Activated T-cell treated with anti-CD3 and anti-CD28 coated beads for 4 hours (primary cell): ENCODE data around the gene CTBP1.
A peak's percentile ranks its signal among the peaks of the same experiment; 100 is the strongest.
"Not testable (repeated sequence)": the region's sequence is repeated elsewhere in the genome, so short reads cannot be mapped to it uniquely, and the experiment has no call there.

ENCODE experiments used
- DNase-seq: peaks from one replicate; pipeline ENCODE4 v3.0.0-alpha.2; 2020

Gene CTBP1

GRCh38 chr4:1249148-1249730 is 309 bp upstream of the CTBP1 start:
- DNase-seq = peak; percentile 72

GRCh38 chr4:1247864-1248244 is 1.1 kb downstream of the CTBP1 start:
- no peak for DNase-seq

- DNase-seq = no peak
Measured at GRCh38 chr4:1246901-1247863, 1.7 kb downstream of the CTBP1 start.

- no peak for DNase-seq
Measured at GRCh38 chr4:1246111-1246881, 2.6 kb downstream of the CTBP1 start.

- no peak for DNase-seq
Measured at GRCh38 chr4:1245481-1246051, 3.4 kb downstream of the CTBP1 start.

GRCh38 chr4:1244978-1245471 is 3.9 kb downstream of the CTBP1 start:
- no peak for DNase-seq

- no peak for DNase-seq
Measured at GRCh38 chr4:1244081-1244977, 4.6 kb downstream of the CTBP1 start.

- no peak for DNase-seq
Measured at GRCh38 chr4:1243451-1244080, 5.4 kb downstream of the CTBP1 start.

- DNase-seq = no peak
Measured at GRCh38 chr4:1242506-1243450, 6.2 kb downstream of the CTBP1 start.

DNA sequence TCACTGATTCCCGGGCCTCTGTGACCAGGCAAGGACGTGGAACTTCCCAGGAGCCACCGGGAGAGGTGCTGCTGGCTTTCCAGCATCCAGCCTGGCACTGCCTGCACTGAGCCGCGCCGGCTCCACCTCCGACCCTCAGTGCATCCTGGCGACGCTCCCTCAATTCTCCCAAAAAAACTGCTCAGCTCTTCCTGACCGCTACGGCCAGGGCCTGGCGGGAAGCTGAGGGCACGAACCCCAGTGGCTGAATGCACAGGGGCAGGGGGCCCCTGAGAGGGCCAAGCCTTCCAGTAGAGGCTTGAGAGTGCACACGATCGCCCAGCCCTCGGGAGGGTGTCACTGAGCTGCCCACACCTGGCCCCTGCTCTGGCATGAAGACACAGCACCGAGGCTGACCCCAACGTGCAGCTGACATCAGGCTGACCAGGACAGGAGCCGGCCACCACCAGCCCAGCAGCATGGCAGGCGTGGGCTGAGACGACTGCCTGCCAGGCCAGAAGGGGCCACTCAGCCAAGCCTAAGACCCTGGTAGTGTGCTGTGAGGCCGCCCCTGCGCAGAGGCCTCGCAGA is 6.9 kb downstream of the CTBP1 start:
- no peak for DNase-seq

GRCh38 chr4:1241466-1241935 is 7.4 kb downstream of the CTBP1 start:
- no peak for DNase-seq

DNA sequence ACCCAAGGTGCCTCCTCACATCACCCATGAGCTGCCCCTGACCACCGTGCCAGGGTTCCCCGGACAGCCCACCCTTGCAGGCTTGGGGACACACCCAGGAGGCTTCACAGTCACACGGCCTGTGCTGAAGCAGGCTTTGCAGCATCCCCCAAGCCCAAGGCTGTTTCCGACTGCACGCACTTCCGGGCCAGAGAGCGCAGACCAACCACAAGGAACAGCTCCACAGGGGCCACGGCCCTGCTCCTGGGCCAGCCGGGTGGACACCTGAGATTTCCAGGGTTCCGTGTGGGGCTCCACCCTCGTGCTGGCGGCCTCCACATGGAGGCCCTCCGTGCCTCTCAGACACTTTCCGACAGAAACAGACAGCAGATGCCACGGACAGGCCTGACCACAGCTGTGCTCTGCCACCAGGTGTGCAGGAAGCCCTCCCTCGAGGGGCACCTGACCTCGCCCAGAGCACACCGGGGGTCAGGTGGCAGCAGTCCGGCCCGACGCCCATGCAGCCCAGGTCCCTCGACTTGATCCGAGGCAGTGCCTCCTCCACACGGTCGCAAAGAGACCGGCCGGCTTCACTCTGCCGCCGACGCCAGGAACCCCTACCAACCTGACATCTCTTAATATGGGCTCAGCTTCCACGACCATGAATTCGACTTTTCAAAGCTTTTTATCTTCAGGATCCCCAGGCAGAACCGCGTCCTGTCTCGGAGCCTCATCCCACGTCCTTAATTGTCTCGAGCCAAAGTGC is 8.0 kb downstream of the CTBP1 start:
- no peak for DNase-seq

GRCh38 chr4:1239950-1240307 is 9.0 kb downstream of the CTBP1 start:
- no peak for DNase-seq

GRCh38 chr4:1239141-1239949 is 9.6 kb downstream of the CTBP1 start:
- no peak for DNase-seq

GRCh38 chr4:1238676-1239000 is 10.3 kb downstream of the CTBP1 start:
- DNase-seq = no peak

GRCh38 chr4:1237981-1238675 is 10.8 kb downstream of the CTBP1 start:
- no peak for DNase-seq

DNA sequence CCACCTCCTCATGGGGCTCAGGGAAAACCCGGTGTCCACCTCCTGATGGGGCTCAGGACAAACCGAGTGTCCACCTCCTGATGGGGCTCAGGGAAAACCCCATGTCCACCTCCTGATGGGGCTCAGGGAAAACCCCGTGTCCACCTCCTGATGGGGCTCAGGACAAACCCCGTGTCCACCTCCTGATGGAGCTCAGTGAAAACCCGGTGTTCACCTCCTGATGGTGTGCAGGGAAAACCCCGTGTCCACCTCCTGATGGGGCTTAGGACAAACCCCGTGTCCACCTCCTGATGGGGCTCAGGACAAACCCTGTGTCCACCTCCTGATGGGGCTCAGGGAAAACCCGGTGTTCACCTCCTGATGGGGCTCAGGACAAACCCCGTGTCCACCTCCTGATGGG is 11.7 kb downstream of the CTBP1 start:
- not testable (repeated sequence) for DNase-seq

GRCh38 chr4:1236836-1237235 is 12.1 kb downstream of the CTBP1 start:
- not testable (repeated sequence) for DNase-seq
